Chondrocyte (in vitro differentiated cells): Measurements from ENCODE around the gene RAB11FIP4. TPM values are rescaled to one million over a fixed set of nuclear protein-coding genes. Genes with fewer than 3 reads are reported as not detected.
A peak's percentile ranks its signal among the peaks of the same experiment; 100 is the strongest.

Experiments
- DNase-seq: peaks from one replicate; pipeline ENCODE4 v3.0.0; 2021; ENCODE audit warnings: mixed read lengths, low spot score
- H3K27ac Mint-ChIP-seq: one replicate; pipeline ENCODE4 v1.8.0; 2021; ENCODE audit warnings: mild to moderate bottlenecking, moderate library complexity, mixed read lengths; ENCODE audit not compliant: unreplicated experiment
- H3K27me3 Mint-ChIP-seq: 2 replicates; pipeline ENCODE4 v1.8.0; 2021; ENCODE audit warnings: low read depth, mixed read lengths
- H3K36me3 Mint-ChIP-seq: 2 replicates; pipeline ENCODE4 v1.8.0; 2021; ENCODE audit warnings: low read depth, mixed read lengths
- H3K4me1 Mint-ChIP-seq: 2 replicates; pipeline ENCODE4 v1.8.0; 2021; ENCODE audit warnings: low read depth, mild to moderate bottlenecking, mixed read lengths
- H3K4me3 Mint-ChIP-seq: one replicate; pipeline ENCODE4 v1.8.0; 2021; ENCODE audit warnings: mild to moderate bottlenecking, moderate library complexity, mixed read lengths; ENCODE audit not compliant: unreplicated experiment
- H3K9me3 Mint-ChIP-seq: 2 replicates; pipeline ENCODE4 v1.8.0; 2021; ENCODE audit warnings: low read depth, mixed read lengths
- CTCF ChIP-seq: fragments of 200-600 bp; sonication (generic); IDR thresholded peaks from 2 replicates; pipeline ENCODE4 v1.5.0; 2021; ENCODE audit warnings: antibody characterized with exemption, mild to moderate bottlenecking, moderate library complexity
- total RNA-seq: library from RNA; stranded (reverse); gene quantifications from 3 replicates; pipeline ENCODE4 v1.2.1, GENCODE V29; 2021

Gene RAB11FIP4
- total RNA-seq, 1 donor from 2014 or later: 0.30 TPM

DNA sequence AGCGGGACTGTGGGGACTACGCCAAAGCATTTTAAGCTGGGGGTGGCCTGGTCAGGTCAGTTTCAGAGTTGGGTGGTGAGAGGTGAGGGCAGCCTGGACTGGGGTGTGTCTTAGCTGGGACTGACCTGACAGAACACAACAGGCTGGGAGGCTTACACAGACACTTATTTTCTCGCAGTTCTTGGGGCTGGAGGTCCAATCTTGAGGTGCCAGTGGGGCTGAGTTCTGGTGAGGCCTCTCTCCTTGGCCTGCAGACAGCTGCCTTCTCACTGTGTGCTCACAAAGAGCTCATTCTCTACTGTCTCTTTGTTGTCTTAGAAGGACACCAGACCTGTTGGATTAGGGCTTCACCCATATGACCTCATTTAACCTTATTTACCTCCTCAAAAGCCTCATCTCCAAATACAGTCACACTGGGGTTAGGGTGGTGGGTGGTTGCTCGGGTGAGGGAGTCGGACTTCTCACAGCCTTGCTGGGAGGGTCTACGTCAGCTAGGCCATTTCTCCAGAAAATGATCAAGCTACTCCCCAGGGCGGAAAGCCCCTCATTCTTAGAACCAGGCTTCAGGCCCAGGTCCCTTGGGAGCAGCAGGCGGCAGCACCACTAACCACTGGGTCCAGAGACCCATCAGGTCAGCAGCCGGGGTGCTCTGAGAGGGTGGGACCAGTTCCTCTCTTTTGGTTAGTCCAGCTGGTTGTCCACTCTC lies 149.3 kb downstream of the RAB11FIP4 start:
- Mint-ChIP-seq H3K36me3 (no peaks in the 10 kb centered on the region), H3K4me1 (peaks cover 4% of the 10 kb centered on the region), H3K27ac (no peak overlapping the region), H3K27me3 (no peaks in the 10 kb centered on the region), H3K9me3 (no peaks in the 10 kb centered on the region), H3K4me3 (no peak overlapping the region)
- no peak for TF ChIP-seq CTCF
- DNase-seq: no peak

GRCh38 chr17:31541559-31541958 lies 150.1 kb downstream of the RAB11FIP4 start:
- TF ChIP-seq CTCF: peak; percentile 21

GRCh38 chr17:31544186-31544585 lies 152.7 kb downstream of the RAB11FIP4 start:
- Mint-ChIP-seq H3K27me3 (no peaks in the 10 kb centered on the region), H3K4me3 (no peak overlapping the region), H3K27ac (no peak overlapping the region), H3K9me3 (no peaks in the 10 kb centered on the region), H3K36me3 (no peaks in the 10 kb centered on the region), H3K4me1 (peaks cover 6% of the 10 kb centered on the region)
- no peak for TF ChIP-seq CTCF
- no peak for DNase-seq

More at GRCh38 chr17:31541559-31541958, 150.1 kb downstream of the RAB11FIP4 start:
- Mint-ChIP-seq H3K27me3 (no peaks in the 10 kb centered on the region), H3K4me1 (peaks cover 4% of the 10 kb centered on the region), H3K9me3 (no peaks in the 10 kb centered on the region), H3K36me3 (no peaks in the 10 kb centered on the region), H3K4me3 (no peak overlapping the region), H3K27ac (no peak overlapping the region)
- no peak for DNase-seq

DNA sequence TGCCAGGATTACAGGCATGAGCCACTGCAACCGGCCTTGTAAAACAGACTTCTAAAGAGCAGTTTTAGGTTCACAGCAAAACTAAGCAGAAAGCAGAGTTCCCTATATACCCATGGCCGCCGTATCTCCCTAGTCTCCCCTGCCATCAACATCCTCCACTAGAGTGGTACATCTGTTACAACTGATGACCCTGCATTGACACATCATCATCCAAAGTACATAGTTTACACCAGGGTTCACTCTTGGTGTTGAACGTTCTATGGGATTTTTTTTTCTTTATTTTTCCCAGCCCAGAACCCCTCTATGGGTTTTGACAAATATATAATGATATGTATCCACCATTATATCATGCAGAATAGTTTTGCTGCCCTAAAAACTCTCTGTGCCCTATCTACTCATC lies 155.2 kb downstream of the RAB11FIP4 start:
- Mint-ChIP-seq H3K9me3 (no peaks in the 10 kb centered on the region), H3K27ac (no peak overlapping the region), H3K27me3 (no peaks in the 10 kb centered on the region), H3K36me3 (no peaks in the 10 kb centered on the region), H3K4me1 (peaks cover 15% of the 10 kb centered on the region), H3K4me3 (no peak overlapping the region)
- TF ChIP-seq CTCF: no peak
- DNase-seq: no peak

GRCh38 chr17:31548709-31549108 lies 157.2 kb downstream of the RAB11FIP4 start:
- Mint-ChIP-seq H3K9me3 (no peaks in the 10 kb centered on the region), H3K27ac (no peak overlapping the region), H3K4me3 (peak overlapping the region; percentile 78), H3K36me3 (no peaks in the 10 kb centered on the region), H3K27me3 (no peaks in the 10 kb centered on the region), H3K4me1 (peaks cover 15% of the 10 kb centered on the region)
- no peak for DNase-seq
- no peak for TF ChIP-seq CTCF
